MV-4-11 (cell line): ENCODE results near the gene GUCY2C.
"Not testable (repeated sequence)": the region's sequence is repeated elsewhere in the genome, so short reads cannot be mapped to it uniquely, and the experiment has no call there.

Source experiments
- DNase-seq: peaks from one replicate; lab custom pipeline; 2025; lab: John Stamatoyannopoulos, UW

The GUCY2C gene

DNA sequence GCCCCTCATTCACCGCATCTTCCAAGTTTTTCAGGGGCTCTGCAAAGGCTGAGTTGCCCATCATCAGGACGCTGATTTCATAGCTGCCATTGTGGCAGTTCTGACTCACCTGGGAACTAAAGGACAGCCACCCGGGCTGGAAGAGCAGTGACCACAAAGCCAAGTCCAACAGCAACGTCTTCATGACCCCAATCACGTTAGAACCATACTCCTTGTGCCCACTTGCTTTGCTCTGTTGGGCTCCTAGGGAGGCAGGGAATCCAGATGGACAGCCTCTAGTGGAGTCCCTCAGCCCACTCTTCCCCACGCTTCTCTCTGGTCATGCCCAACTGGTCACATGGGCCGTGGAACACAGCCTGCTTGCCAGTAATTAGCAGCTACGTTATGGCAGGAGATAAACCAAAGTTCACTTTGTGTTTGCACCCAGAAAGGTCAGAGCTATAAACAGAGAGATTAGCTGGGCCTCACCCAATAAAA is at the start of gene GUCY2C:
TSS of gene GUCY2C (minus strand) at position 335 of the 477 bp plus-strand sequence. CDS start at position 184, 151 bp downstream.
- no peak for DNase-seq

DNA sequence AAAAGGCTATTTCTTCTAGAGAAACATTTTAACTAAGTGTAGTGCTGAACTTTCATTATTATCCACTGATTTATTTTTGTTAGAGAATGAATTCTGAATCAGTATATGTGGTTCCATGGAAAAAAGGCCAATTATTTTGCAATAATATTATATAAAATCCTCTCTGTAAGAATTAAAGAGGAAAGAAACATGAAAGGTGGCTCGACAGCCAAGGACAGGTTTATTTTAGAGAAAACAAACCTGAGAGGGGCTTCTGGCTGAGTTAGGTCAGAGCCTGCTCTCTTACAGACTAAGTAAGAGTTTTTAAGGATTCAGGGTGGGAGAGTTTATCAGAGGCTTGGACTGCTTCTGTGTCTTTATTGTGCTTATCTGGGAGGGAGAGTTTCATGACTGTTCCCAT is 46.7 kb upstream of the GUCY2C start:
- DNase-seq = no peak

DNA sequence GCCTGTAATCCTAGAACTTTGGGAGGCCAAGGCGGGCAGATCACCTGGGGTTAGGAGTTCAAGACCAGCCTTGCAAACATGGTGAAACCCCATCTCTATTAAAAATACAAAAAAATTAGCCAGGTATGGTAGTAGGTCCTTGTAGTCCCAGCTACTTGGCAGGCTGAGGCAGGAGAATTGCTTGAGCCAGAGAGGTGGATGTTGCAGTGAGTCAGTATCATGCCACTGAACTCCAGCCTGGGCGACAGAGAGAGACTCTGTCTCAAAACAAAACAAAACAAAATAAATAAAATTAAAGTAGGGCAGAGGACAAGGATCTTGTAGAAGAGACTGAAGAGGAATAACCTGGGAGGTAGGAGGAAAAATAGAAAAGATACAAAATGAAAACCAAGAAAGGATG is 45.5 kb upstream of the GUCY2C start:
- no peak for DNase-seq

DNA sequence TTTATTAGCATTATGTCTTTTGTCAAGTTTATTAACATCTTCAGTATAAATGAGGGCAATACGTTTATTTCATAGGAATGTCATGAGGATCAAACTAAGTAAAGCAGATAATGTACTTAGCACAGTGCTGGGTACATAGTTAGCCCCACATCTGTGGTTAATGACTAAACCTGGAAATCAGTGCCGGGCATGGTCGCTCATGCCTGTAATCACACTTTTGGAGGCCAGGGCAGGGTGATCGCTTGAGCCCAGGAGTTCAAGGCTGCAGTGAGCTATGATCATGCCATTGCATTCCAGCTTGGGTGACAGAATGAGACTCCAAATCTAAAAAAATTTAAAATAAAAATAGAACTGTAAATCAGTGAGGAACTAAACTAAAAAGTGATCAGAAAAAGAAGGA is 44.8 kb upstream of the GUCY2C start:
- no peak for DNase-seq

DNA sequence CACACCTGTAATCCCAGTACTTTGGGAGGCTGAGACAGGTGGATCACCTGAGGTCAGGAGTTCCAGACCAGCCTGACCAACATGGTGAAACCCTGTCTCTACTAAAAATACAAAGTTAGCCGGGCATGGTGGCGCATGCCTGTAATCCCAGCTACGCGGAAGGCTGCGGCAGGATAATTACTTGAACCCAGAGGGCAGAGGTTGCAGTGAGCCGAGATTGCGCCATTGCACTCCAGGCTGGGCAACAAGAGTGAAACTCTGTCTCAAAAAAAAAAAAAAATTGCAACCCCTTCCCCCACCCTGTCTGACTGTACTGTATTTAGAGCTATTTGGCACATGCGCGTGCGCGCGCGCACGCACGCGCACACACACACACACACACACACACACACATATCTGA is 40.0 kb upstream of the GUCY2C start:
- DNase-seq = not testable (repeated sequence)

DNA sequence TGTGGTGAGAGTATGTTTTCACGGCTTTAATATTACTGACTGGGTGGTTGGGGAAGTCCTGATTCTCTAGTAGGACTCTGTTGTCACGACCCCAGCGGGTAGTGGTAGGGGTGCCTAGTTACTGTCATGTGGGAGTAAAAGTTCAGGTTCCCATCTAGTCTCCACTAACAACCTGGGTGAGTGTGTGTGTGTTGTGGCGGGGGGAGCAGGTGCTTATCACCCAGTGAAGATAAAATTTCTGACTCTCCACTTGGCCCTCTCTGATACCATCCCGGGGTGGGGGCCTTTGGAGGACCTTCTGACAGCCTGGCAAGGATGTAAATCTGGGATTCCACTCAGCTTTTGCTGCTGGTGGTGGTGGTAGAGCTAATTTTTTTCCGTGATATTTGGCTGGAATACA is 35.4 kb upstream of the GUCY2C start:
- DNase-seq = no peak

DNA sequence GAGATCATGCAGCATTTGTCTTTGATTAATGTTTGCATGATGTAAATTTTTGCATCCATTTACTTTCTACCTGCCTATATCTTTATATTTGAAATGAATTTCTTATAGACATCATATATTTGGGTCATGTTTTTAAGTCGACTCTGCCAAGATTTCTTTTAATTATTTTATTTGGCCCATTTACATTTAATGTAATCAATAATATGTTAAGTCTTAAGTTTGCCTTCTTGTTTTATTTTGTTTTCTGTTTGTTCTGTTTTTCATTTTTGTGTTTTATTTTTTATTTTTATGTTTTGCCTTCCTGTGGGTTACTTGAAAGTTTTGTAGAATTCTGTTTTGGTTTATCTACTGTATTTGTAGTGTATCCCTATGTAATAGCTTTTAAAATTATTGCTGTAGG is 33.2 kb upstream of the GUCY2C start:
- DNase-seq = no peak

DNA sequence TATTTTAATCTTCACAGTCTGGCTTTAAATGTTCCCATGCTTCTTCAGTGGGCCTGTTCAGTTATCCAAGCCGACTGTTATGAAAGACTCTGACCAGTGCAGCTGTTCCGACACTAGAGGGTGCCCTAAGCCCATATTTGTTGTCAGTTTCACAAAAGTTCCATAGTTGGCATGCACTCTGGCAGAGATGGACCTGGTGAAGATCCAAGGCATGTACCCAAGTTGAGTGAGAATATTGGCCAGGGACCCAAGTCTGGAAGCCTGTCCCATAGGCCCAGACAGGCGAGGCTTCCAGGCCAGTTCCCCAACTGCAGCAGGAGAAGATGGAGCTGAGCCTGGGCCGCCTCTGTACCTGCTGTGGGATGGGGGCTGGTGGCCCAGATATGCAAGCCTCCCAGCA is 27.4 kb upstream of the GUCY2C start:
- DNase-seq = peak; percentile 42

DNA sequence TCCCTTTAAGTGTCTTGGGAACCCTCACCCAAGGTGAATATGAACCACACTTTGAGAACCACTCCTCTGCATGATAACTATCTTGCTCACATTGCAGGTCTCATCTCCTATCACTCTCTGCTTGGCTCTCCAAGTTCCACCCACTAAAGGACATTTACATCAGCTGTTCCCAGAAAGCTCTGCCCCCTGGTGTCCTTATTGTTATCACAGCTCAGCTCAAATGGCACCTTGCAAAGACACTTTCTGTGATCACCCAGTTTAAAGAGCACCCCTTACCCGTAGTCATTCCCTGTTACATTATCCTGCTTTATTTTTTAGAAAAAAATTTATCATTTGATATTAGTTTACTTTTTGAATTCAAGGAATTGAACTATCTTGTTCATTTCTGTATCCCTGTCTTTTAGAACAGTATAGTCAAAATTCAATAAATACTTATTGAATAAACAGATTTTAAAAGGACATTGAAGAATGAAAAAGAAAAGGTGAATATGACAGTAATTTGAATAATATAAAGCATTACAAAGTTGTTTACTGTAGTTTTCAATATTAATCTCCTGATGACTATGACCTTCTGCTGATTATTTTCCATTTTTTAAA is 20.5 kb upstream of the GUCY2C start:
- peak; percentile 47 for DNase-seq

DNA sequence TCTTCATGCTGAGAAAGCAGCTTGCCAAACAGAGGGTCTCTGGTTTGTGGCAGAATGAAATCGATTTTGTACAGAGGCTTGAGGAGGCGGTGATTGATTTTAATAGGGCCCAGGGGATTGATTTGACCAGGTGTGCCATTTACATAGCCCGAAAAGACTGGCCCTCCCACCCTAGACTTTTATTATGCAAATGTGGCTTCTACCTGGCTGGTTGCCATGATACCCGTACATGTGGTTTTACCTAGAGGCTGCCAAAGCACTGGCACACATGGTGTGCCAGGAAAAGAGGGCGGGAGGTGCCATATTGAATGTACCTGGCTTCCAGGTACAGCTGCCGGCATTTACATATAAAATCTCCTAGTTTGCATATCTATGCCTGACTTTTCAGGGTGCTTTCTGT is 18.0 kb upstream of the GUCY2C start:
- DNase-seq = no peak

DNA sequence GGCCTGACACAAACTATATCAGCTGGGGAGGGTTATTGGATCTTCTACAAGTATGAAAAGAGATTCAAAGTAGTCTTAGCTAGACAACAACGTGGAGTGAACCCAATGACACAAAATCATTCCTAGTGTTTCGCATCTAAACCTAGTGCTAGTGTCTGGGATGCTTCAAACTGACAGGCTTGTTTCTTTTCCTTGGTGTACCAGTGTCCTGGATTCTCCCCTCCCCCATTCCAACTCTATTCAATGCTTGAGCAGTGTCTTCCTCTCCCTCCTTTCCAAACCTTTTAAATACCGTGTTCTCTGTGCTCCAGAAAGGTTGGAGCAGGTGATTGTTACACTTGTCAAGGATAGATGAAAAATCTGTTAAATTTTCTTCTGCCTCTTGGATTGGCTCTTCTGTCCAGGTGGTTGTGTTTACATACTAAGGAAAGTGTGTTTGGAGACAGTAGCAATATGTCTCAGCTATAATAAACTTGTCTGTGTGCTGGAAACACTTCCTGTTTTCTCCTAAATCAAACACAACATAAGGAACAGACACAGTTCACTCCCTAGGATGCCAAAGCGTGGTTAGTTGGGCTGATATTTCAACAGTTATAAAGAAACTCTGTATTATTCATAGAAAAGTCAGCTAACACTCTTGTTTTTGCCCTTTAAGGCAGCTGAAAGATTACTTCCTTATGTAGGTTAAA is 14.4 kb upstream of the GUCY2C start:
- peak; percentile 39 for DNase-seq

DNA sequence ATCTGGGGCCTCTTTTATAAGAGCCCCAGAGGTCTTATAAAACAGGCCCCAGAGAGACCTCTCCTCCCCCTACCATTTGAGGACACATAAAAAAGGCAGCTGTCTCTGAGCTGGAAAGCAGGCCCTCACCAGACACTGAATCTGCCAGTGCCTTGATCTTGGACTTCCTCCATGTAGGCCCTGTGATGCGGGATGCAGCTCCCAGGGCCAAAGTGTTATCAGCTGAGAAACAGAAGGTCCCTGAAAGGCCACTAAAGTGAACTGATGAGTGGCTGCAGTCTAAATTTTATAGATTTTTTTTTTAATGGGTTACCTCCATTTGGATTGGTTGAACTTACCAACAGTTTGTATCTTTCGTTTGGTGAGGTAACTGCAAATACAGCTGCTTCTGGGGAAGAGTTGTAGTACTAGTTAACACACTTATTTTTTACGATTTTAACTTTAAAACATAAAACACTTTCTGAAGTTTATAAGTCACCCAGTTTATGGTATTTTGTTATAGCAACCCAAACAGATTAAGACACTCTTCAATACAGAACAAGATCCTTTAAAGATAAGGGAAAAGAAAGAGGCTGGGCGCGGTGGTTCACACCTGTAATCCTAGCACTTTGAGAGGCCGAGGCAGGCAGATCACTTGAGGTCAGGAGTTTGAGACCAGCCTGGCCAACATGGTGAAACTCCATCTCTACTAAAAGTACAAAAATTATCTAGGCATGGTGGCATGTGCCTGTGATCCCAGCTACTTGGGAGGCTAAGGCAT is 5.6 kb upstream of the GUCY2C start:
- DNase-seq = no peak

DNA sequence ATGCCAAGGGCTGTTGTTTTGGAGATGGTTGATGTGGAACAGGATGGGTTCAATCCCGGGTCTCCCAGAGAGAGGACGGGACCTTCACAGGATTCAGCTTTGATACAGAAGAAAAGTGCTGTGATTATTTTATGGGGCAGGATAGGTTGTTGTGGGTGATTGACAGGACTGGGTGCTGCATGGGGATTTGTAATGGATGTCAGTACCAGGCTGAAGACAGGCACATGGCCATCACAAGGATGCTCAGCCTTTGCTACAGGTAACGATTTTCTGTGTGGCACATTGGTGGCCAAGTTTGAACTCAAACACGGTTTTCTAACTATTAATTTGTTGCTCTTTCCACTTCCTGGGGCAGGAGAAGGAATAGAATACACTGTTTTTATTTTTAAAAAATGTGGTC is 4.5 kb upstream of the GUCY2C start:
- DNase-seq = no peak

DNA sequence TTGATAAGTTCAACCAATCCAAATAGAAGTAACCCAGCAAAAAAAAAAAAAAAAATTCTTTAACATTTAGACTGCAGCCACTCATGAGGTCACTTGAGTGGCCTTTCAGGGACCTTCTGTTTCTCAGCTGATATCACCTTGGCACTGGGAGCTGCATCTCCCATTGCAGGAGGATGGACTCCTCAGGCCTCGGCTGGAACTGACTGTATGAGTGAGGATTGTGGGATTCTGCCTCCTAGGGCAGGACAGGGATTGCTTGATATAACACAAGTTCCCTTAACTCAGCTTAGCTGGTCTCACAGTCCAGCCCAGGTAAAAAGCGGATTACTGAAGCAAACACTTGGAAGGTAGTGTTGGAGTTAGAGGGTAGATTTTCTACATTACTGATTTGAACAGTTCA is 3.5 kb upstream of the GUCY2C start:
- DNase-seq = no peak

DNA sequence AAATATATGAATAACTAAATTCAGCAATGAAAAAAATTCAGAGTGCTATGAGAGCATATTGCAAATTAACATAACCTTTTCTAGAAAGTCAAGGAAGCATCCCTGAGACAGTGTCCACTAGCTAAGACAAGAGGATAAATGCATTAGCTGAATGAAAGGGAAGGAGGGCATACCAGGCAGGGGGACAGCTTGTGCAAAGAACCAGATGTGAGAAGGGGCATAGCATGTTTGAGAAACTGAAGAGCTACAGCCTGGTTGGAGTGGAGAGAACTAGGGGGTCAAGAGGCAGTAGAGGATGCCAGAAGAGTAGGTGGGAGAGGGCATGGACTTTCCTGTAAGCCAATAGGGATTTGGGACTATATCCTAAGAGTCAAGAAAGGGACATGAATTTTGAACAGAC is 2.2 kb upstream of the GUCY2C start:
- DNase-seq = no peak

DNA sequence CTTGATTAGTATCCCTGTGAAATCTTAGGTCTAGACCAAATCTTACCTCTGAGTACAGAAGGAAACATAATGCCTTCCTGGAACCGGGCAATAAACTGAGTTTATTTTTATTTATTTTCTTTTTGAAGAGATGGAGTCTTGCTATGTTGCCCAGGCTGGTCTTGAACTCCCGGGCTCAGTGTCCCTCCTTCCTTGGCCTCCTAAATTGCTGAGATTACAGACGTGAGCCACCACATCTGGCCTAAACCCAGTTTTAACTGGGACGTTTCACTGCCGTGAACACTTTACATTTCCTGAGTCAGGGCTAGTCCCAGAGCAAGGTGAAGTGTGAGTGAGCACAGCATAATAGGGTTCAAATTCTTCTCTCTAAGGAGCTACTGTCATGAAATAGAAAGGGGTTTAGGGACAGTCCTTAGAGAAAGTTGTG is 671 bp downstream of the GUCY2C start:
- DNase-seq = no peak

DNA sequence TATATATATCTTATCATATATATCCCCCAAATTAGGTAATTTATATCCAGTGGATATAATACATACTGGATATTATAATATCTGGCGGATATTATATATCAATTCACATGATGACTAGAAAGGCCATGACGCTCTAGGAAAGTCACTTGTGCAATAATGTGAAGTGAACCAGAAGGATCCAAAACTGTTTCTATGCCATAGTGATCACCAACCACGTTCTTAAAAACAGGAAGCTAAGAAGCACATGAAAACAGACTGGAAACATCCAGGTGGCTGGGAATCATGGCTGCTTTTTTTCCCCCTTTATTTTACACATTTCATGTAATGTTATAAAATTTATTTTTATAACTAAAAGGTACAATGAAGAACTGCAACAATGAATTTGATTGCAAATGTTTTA is 1.4 kb downstream of the GUCY2C start:
- peak; percentile 49 for DNase-seq

DNA sequence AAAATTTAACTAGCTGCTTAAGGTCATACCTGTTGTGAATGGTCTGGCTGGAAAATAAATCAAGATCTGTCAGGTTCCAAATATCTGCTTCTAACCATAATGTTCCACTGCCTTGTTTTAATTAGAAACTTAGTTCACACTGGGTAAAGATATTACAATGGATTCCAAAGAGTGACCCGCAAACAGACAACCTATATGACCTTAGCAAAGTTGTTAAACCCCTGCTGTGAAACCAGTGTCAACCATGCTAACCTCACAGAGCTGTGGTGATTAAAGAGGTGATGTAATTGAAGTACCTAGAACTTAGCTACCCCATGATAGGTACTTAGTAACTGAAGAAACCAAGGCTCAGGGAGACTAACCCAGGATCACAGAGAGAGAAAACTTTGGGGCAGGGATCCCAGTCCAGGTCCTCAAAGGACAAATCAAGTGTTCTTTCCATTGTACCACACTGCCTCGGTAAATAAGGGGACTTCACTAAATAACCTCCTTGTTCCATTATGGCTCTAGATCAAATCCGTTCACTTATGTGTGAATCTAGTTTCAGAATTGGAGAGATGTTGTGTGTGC is 2.2 kb downstream of the GUCY2C start:
- DNase-seq = no peak

DNA sequence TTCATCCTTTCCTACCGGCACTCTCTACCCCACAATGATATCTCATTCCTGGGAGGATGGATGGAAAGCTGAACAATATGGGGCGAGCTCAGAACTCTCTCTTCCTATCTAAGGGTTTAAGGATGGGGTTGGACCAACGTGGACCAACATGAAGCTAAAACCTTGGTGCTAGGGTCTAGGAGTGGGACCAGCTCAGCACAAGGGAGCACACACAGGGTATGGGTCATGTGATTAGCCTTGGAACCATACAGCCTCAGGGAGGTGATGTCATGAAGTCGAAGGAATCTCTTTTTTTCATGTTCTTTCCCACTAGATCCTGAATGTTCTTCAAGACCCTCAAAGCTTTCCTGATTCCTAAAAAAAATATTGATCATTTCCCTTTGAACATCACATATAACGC is 3.3 kb downstream of the GUCY2C start:
- no peak for DNase-seq

DNA sequence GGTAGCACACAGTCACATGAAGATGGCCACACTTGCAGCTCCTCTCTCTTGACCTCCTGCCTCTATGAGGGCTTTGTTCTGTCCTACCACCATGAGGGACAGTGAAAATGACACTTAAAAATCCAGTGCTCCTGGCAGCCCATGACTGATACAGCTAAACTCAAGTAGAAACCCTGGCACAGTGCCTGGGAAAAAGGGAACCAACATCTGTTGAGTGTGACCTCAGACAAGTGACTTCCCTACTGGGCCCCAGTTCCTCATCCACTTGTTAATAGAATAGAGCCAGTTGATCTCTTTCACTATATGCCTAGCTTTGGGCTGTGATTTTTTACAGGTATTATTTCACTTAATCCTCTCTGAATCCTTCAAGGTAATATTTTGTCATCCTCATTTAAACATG is 4.8 kb downstream of the GUCY2C start:
- DNase-seq = peak; percentile 90

DNA sequence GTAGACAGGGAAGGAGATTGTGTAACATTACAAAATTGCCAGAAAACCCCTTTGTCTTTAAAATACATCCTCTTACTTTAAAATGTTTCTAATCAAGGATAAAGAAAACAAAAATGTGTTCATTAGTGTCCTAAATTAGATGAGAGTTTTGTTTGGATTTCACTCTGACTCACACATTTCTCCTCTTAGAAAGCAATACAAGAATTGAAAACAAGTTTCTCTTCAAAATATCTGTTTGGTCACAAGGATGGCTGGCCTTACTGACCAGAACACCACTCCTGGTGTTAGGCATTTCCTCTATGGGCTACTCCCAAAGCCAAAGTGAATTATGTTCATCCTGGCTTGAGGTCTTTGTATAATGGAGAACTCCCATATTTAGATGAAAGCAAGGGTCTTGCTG is 6.4 kb downstream of the GUCY2C start:
- DNase-seq = no peak

DNA sequence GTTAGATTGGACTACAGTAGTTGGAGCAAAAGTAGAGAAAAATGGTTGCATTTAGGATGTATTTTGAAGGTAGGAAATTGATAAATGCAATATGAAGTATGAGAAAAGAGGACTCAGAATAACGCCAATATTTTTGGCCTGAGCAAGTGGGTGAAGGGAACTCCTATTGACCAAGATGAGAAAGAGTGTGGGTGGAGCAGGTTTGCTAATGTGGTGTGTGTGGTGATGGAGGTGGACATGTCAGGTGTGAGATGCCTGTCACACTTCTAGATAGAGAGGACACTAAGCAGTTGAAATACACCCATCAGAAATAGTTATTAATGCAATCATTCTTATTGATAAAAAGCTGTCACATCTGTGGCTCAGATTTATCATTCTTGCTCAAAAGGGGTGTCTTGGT is 7.3 kb downstream of the GUCY2C start:
- DNase-seq = no peak

DNA sequence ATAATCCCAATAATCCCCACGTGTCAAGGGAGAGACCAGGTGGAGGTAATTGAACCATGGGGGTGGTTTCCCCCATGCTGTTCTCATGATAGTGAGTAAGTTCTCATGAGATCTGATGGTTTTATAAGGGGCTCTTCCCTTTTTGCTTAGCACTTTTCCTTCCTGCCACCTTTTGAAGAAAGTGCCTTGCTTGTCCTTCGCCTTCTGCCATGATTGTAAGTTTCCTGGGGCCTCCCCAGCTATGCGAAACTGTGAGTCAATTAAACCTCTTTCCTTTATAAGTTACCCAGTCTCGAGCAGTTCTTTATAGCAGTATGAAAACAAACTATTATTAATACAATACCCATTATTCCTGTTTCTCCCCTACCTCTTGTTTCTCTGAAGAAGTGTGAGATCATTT is 14.2 kb downstream of the GUCY2C start:
- DNase-seq = not testable (repeated sequence)
